ENCODE measurements around the gene RPS6KA4. TPM values are rescaled to one million over a fixed set of nuclear protein-coding genes. Genes with fewer than 3 reads are reported as not detected.

The RPS6KA4 gene
- total RNA-seq, 2 donors from 2014 or later: 13.0 to 22.7 TPM

GRCh38 chr11:64378335-64378880 is 19.4 kb downstream of the RPS6KA4 start:
- ATAC-seq (peak; percentile 83), DNase-seq (peak; percentile 65 to 77 (median 73))
- Histone ChIP-seq H3K27ac (peak overlapping the region in 1 of 4 donors; percentile 8), H3K36me3 (replicated peaks in 1 of 2; ENCODE audit: insufficient read depth in 1 of 2, low read depth in 2 of 2) (no peaks in the 10 kb centered on the region), H3K4me3 (no peak overlapping the region), H3K27me3 (no peaks in the 10 kb centered on the region), H3K4me1 (peaks cover 12% of the 10 kb centered on the region), H3K9me3 (no peaks in the 10 kb centered on the region)
- intact Hi-C loops (cut with DNase I): no loop called here
- TF ChIP-seq CTCF (IDR thresholded peaks at IDR 0.05) (no peak), POLR2A (IDR thresholded peaks at IDR 0.05) (no peak)
- WGBS, 2 donors: 9 to 21% methylated on average over 13 to 14 of the region's 14 CpGs

- WGBS, 2 donors: 78 to 89% methylated on average over 14 of the region's 15 CpGs
- no peaks in the 10 kb centered on the region for H3K9me3 ChIP-seq
- no peak for TF ChIP-seq POLR2A (IDR thresholded peaks at IDR 0.05)
- ATAC-seq: no peak
- H3K27ac ChIP-seq: no peak overlapping the region
- no peaks in the 10 kb centered on the region for H3K36me3 ChIP-seq (replicated peaks in 1 of 2; ENCODE audit: insufficient read depth in 1 of 2, low read depth in 2 of 2)
- peaks cover 19% of the 10 kb centered on the region for H3K4me1 ChIP-seq
- DNase-seq: no peak
- H3K4me3 ChIP-seq: no peak overlapping the region
- intact Hi-C loops (cut with DNase I): no loop called here
- H3K27me3 ChIP-seq: no peaks in the 10 kb centered on the region
Measured at GRCh38 chr11:64379160-64379559, 20.2 kb downstream of the RPS6KA4 start.

- Histone ChIP-seq H3K27ac (no peak overlapping the region), H3K27me3 (no peaks in the 10 kb centered on the region), H3K36me3 (replicated peaks in 1 of 2; ENCODE audit: insufficient read depth in 1 of 2, low read depth in 2 of 2) (no peaks in the 10 kb centered on the region), H3K4me1 (peaks cover 24% of the 10 kb centered on the region), H3K4me3 (no peak overlapping the region), H3K9me3 (no peaks in the 10 kb centered on the region)
- TF ChIP-seq CTCF (IDR thresholded peaks at IDR 0.05): no peak
- TF ChIP-seq POLR2A (IDR thresholded peaks at IDR 0.05): no peak
- DNase-seq: no peak
- no peak for ATAC-seq
- intact Hi-C loops (cut with DNase I): no loop called here
- 76% methylated on average over 32 to 34 of the region's 35 CpGs for WGBS, 2 donors
Measured at GRCh38 chr11:64379817-64380709, 21.1 kb downstream of the RPS6KA4 start.

- H3K4me3 ChIP-seq: no peak overlapping the region
- TF ChIP-seq CTCF (IDR thresholded peaks at IDR 0.05): no peak
- TF ChIP-seq POLR2A (IDR thresholded peaks at IDR 0.05): no peak
- H3K9me3 ChIP-seq: no peaks in the 10 kb centered on the region
- 73 to 81% methylated on average over 6 of the region's 6 CpGs for WGBS, 2 donors
- no peak overlapping the region for H3K27ac ChIP-seq
- ATAC-seq (no peak), DNase-seq (no peak)
- H3K4me1 ChIP-seq: peaks cover 24% of the 10 kb centered on the region
- H3K36me3 ChIP-seq (replicated peaks in 1 of 2; ENCODE audit: insufficient read depth in 1 of 2, low read depth in 2 of 2): no peaks in the 10 kb centered on the region
- intact Hi-C loops (cut with DNase I): no loop called here
- no peaks in the 10 kb centered on the region for H3K27me3 ChIP-seq
Measured at GRCh38 chr11:64381350-64381749, 22.4 kb downstream of the RPS6KA4 start.

GRCh38 chr11:64382047-64382446 is 23.1 kb downstream of the RPS6KA4 start:
- H3K4me1 ChIP-seq: peaks cover 24% of the 10 kb centered on the region
- intact Hi-C loops (cut with DNase I): no loop called here
- H3K9me3 ChIP-seq: no peaks in the 10 kb centered on the region
- DNase-seq: no peak
- no peak for TF ChIP-seq POLR2A (IDR thresholded peaks at IDR 0.05)
- TF ChIP-seq CTCF (IDR thresholded peaks at IDR 0.05): no peak
- no peak overlapping the region for H3K4me3 ChIP-seq
- ATAC-seq: no peak
- no peaks in the 10 kb centered on the region for H3K27me3 ChIP-seq
- H3K27ac ChIP-seq: no peak overlapping the region
- 83 to 87% methylated on average over 6 of the region's 6 CpGs for WGBS, 2 donors
- no peaks in the 10 kb centered on the region for H3K36me3 ChIP-seq (replicated peaks in 1 of 2; ENCODE audit: insufficient read depth in 1 of 2, low read depth in 2 of 2)

Measured in body of pancreas (tissue), 4 donors.